ENCODE data around the gene ITGB1.

- TF ChIP-seq NR2C2 (CRISPR knock-in tag; IDR thresholded peaks at IDR 0.05) = no peak
- TF ChIP-seq ATF3 (CRISPR knock-in tag; conservative IDR thresholded peaks at IDR 0.05) = no peak
- no peak for TF ChIP-seq CTCF (IDR thresholded peaks at IDR 0.05)
- no peak for TF ChIP-seq ZNF232 (CRISPR knock-in tag; IDR thresholded peaks at IDR 0.05)
- TF ChIP-seq, protein P1, sequence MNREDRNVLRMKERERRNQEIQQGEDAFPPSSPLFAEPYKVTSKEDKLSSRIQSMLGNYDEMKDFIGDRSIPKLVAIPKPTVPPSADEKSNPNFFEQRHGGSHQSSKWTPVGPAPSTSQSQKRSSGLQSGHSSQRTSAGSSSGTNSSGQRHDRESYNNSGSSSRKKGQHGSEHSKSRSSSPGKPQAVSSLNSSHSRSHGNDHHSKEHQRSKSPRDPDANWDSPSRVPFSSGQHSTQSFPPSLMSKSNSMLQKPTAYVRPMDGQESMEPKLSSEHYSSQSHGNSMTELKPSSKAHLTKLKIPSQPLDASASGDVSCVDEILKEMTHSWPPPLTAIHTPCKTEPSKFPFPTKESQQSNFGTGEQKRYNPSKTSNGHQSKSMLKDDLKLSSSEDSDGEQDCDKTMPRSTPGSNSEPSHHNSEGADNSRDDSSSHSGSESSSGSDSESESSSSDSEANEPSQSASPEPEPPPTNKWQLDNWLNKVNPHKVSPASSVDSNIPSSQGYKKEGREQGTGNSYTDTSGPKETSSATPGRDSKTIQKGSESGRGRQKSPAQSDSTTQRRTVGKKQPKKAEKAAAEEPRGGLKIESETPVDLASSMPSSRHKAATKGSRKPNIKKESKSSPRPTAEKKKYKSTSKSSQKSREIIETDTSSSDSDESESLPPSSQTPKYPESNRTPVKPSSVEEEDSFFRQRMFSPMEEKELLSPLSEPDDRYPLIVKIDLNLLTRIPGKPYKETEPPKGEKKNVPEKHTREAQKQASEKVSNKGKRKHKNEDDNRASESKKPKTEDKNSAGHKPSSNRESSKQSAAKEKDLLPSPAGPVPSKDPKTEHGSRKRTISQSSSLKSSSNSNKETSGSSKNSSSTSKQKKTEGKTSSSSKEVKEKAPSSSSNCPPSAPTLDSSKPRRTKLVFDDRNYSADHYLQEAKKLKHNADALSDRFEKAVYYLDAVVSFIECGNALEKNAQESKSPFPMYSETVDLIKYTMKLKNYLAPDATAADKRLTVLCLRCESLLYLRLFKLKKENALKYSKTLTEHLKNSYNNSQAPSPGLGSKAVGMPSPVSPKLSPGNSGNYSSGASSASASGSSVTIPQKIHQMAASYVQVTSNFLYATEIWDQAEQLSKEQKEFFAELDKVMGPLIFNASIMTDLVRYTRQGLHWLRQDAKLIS (CRISPR knock-in tag; IDR thresholded peaks at IDR 0.05; ENCODE audit: borderline replicate concordance) = no peak
- TF ChIP-seq, protein P2, sequence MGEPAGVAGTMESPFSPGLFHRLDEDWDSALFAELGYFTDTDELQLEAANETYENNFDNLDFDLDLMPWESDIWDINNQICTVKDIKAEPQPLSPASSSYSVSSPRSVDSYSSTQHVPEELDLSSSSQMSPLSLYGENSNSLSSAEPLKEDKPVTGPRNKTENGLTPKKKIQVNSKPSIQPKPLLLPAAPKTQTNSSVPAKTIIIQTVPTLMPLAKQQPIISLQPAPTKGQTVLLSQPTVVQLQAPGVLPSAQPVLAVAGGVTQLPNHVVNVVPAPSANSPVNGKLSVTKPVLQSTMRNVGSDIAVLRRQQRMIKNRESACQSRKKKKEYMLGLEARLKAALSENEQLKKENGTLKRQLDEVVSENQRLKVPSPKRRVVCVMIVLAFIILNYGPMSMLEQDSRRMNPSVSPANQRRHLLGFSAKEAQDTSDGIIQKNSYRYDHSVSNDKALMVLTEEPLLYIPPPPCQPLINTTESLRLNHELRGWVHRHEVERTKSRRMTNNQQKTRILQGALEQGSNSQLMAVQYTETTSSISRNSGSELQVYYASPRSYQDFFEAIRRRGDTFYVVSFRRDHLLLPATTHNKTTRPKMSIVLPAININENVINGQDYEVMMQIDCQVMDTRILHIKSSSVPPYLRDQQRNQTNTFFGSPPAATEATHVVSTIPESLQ (CRISPR knock-in tag; IDR thresholded peaks at IDR 0.05) = no peak
- no peak for TF ChIP-seq ESRRA (CRISPR knock-in tag; IDR thresholded peaks at IDR 0.05; ENCODE audit: borderline replicate concordance)
- no peak for TF ChIP-seq E2F1 (CRISPR knock-in tag; IDR thresholded peaks at IDR 0.05)
- TF ChIP-seq CREB1 (CRISPR knock-in tag; IDR thresholded peaks at IDR 0.05) = no peak
- no peak for TF ChIP-seq E2F4 (CRISPR knock-in tag; IDR thresholded peaks at IDR 0.05; ENCODE audit: borderline replicate concordance, low read depth)
- TF ChIP-seq, protein P3, sequence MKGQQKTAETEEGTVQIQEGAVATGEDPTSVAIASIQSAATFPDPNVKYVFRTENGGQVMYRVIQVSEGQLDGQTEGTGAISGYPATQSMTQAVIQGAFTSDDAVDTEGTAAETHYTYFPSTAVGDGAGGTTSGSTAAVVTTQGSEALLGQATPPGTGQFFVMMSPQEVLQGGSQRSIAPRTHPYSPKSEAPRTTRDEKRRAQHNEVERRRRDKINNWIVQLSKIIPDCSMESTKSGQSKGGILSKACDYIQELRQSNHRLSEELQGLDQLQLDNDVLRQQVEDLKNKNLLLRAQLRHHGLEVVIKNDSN (CRISPR knock-in tag; IDR thresholded peaks at IDR 0.05) = no peak
- TF ChIP-seq NR3C1 (CRISPR knock-in tag; conservative IDR thresholded peaks at IDR 0.05; ENCODE audit: low read depth) = no peak
- TF ChIP-seq, protein P4, sequence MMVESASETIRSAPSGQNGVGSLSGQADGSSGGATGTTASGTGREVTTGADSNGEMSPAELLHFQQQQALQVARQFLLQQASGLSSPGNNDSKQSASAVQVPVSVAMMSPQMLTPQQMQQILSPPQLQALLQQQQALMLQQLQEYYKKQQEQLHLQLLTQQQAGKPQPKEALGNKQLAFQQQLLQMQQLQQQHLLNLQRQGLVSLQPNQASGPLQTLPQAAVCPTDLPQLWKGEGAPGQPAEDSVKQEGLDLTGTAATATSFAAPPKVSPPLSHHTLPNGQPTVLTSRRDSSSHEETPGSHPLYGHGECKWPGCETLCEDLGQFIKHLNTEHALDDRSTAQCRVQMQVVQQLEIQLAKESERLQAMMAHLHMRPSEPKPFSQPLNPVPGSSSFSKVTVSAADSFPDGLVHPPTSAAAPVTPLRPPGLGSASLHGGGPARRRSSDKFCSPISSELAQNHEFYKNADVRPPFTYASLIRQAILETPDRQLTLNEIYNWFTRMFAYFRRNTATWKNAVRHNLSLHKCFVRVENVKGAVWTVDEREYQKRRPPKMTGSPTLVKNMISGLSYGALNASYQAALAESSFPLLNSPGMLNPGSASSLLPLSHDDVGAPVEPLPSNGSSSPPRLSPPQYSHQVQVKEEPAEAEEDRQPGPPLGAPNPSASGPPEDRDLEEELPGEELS (CRISPR knock-in tag; IDR thresholded peaks at IDR 0.05) = no peak
Observed at GRCh38 chr10:32922170-32922569, 35.9 kb downstream of the ITGB1 start.

Data from WTC11 (cell line).